A673 (cell line): ENCODE data around the gene S100A14.
"Not testable (repeated sequence)": the region's sequence is repeated elsewhere in the genome, so short reads cannot be mapped to it uniquely, and the experiment has no call there.

Source experiments
- CTCF ChIP-seq: fragments of 300-800, 200-600 bp; sonication (generic); conservative IDR thresholded peaks from 2 replicates; pipeline ENCODE4 v1.5.1; 2017; ENCODE audit warnings: low read depth, mild to moderate bottlenecking, antibody characterized with exemption, low read length, moderate library complexity, mixed read lengths
- EZH2 ChIP-seq: fragments of 200-600 bp; sonication (generic); IDR thresholded peaks from 2 replicates; pipeline ENCODE4 v1.6.1; 2017; ENCODE audit warnings: borderline replicate concordance, low read depth, mild to moderate bottlenecking, mixed read lengths, antibody characterized with exemption, low read length; ENCODE audit not compliant: poor library complexity, severe bottlenecking

GRCh38 chr1:153582836-153583235 is 33.3 kb downstream of the S100A14 start:
- TF ChIP-seq EZH2, CTCF: not testable (repeated sequence)
